Activated CD4-positive, alpha-beta T cell treated with anti-CD3 and anti-CD28 coated beads, Interleukin-2, Interleukin-4, amounts not matched to agents 100 ng/mL and 50 ng/mL, durations not matched to agents 16 hours and 8 hours (primary cell): Measurements from ENCODE around the gene ABCC1.
"Not testable (repeated sequence)": the region's sequence is repeated elsewhere in the genome, so short reads cannot be mapped to it uniquely, and the experiment has no call there.

Experiments
- DNase-seq: peaks from one replicate; pipeline ENCODE4 v3.0.0-alpha.2; 2020; ENCODE audit warnings: low spot score

The ABCC1 gene

DNA sequence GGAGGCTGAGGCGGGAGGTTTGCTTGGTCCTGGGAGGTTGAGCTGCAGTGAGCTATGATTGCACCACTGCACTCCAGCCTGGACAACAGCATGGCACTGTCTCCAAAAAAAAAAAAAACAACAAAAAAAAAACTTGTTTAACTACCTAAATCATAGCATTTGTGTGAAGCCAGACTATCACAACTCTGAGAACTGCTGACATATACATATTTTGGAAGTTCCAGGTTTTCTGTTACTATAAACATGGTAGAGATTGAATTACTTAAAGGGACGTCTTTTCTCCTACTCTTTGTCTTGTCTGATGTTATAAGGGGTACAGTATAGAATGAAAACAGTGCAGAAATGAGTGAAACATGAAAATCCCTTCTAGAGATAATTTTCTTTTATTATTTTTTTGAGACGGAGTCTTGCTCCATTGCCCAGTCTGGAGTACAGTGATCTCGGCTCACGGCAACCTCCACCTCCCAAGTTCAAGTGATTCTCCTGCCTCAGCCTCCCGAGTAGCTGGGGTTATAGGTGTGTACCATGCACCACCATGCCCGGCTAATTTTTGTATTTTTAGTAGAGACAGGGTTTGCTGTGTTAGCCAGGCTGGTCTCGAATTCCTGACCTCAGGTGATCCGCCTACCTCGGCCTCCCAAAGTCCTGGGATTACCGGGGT, 18.4 kb downstream of the ABCC1 start:
- no peak for DNase-seq

- peak; percentile 50 for DNase-seq
Observed at GRCh38 chr16:15970202-15970601, 20.8 kb downstream of the ABCC1 start.

GRCh38 chr16:15970743-15971439, 21.5 kb downstream of the ABCC1 start:
- DNase-seq, result no peak

GRCh38 chr16:15971440-15971815, 22.0 kb downstream of the ABCC1 start:
- no peak for DNase-seq

- DNase-seq, result no peak
Observed at GRCh38 chr16:15972046-15972868, 22.8 kb downstream of the ABCC1 start.

- DNase-seq, result no peak
Observed at GRCh38 chr16:15973421-15973820, 24.0 kb downstream of the ABCC1 start.

- no peak for DNase-seq
Observed at GRCh38 chr16:15974057-15974456, 24.6 kb downstream of the ABCC1 start.

- no peak for DNase-seq
Observed at GRCh38 chr16:15975172-15975571, 25.8 kb downstream of the ABCC1 start.

GRCh38 chr16:15976225-15976812, 26.9 kb downstream of the ABCC1 start:
- no peak for DNase-seq

DNA sequence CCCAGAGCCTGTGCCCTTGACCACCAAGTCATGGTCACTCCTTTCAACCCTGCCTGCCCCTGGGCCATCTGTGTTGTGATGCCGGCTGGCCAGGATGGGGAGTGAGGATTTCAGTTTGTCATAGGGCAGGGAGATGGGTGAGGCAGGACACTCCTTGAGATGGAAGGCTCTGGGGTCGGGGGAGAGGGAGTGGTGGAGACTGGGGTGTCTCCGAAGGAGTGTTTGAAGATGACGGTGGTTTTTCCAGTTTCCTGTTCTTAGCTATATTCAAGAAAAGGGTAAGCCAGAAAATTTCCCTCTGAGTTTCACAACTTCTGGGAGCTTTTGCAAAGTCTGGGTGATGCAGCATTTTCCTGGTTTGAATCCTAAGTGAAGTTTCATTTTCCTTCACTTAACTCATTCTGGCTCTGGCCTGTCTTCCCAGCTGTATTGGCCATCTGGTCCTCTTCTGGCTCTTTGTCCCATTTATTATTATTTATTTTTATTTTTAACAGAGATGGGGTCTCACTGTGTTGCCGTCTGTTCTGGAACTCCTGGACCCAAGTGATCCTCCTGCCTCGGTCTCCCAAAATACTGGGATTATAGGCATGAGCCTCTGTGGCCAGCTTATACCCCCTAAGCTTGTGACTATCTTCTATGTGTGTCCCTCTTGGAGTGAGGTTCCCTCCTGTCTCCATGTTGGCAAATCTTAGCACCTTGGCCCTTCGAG, 27.7 kb downstream of the ABCC1 start:
- no peak for DNase-seq

GRCh38 chr16:15979801-15980200, 30.4 kb downstream of the ABCC1 start:
- no peak for DNase-seq

- DNase-seq, result no peak
Observed at GRCh38 chr16:15980329-15980728, 30.9 kb downstream of the ABCC1 start.

GRCh38 chr16:15981382-15981781, 32.0 kb downstream of the ABCC1 start:
- no peak for DNase-seq

- DNase-seq, result not testable (repeated sequence)
Observed at GRCh38 chr16:15982194-15982915, 32.9 kb downstream of the ABCC1 start.

- no peak for DNase-seq
Observed at GRCh38 chr16:15983898-15984297, 34.5 kb downstream of the ABCC1 start.

GRCh38 chr16:15985144-15985543, 35.7 kb downstream of the ABCC1 start:
- DNase-seq, result no peak

DNA sequence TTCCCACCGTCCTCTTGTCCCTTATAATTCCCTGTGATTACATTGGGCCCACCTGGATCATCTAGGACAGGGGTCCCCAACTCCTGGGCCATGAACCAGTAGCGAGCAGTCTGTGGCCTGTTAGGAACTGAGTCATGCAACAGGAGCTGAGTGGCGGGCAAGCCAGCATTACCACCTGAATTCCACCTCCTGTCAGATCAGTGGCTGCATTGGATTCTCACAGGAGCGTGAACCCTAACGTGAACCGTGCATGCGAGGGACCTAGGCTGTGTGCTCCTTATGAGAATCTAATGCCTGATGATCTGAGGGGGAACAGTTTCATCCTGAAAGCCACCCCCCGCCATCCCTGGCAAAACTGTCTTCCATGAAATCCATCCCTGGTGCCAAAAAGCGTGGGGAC, 36.8 kb downstream of the ABCC1 start:
- DNase-seq, result no peak

DNA sequence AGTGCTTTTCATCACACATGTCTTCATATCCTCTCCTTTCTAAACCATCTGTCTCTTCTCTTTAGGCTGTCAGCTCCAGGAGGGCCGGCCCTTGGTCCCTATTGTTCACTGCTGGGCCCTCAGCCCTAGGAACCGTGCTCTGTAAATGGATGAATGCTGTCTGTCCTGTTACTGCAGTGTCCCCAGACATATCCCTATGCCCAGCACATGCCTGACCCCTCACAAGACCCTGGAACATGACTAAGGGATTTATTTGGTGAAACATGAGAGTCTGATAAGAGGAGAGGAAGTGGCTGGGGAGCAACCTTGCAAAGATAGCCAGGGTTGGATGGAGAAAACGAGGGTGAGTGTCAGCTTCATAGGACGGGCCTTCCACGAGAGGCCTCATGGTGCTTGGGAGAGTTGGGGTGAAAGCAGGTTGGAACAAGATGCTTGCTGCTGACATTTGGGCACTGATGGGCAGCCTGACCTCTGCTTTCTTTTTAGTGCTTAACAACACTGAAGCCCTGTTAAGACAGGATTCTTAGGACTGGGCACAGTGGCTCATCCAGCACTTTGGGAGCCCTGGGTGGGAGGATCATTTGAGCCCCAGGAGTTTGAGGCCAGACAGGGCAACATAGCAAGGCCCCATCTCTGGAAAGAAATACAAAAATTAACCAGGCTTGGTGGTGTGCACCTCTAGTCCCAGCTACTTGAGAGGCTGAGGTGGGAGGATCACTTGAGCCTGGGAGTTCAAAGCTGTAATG, 39.0 kb downstream of the ABCC1 start:
- DNase-seq, result no peak

DNA sequence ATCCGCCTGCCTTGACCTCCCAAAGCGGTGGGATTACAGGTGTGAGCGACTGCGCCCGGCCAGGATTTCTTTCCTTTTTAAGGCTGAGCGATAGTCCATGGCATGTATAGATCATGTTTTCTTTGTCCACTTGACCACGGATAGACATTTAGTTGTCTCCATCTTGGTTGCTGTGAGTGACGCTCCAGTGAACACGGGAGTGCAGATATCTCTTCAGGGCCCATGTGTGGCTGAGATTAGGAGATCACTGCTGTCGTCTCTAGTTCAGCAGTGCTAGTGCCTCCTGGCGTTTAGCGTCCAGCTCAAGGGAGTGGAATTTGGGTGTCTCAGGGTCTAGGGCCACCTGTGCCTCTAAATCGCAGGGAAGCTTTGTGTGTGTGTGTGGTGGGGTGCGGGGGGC, 41.5 kb downstream of the ABCC1 start:
- no peak for DNase-seq

- no peak for DNase-seq
Observed at GRCh38 chr16:15993128-15993527, 43.7 kb downstream of the ABCC1 start.

DNA sequence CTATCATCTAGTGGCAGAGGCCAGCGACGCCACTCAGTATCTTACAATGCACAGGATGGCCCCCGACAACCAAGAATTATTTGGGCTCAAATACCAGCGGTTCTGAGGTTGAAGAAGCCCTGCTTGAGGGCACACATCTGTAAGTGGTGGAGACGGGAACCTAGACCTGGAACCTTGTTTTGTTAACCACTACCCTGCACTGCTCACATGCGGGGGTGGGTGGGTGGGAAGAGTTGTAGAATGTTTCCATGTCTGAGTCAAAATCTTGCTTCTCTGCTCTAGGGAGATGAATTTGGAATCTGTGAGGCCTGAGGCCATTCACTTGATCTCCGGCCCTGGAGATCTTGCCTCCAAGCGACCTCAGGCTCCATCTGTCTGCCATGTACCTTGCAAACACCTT, 44.1 kb downstream of the ABCC1 start:
- DNase-seq, result no peak
